Neural crest cell (in vitro differentiated cells): Measurements from ENCODE around the gene MON2. TPM values are rescaled to one million over a fixed set of nuclear protein-coding genes. Genes with fewer than 3 reads are reported as not detected.

Experiments
- DNase-seq: peaks from one replicate; pipeline ENCODE4 v3.0.0; 2021; ENCODE audit warnings: low read depth, mixed read lengths, low spot score
- H3K27ac Mint-ChIP-seq: one replicate; pipeline ENCODE4 v1.8.0; 2021; ENCODE audit warnings: mild to moderate bottlenecking, mixed read lengths; ENCODE audit not compliant: unreplicated experiment
- H3K27me3 Mint-ChIP-seq: 2 replicates; pipeline ENCODE4 v1.8.0; 2021; ENCODE audit warnings: low read depth, mild to moderate bottlenecking, mixed read lengths
- H3K36me3 Mint-ChIP-seq: 2 replicates; pipeline ENCODE4 v1.8.0; 2021; ENCODE audit warnings: low read depth, mild to moderate bottlenecking, mixed read lengths
- H3K4me1 Mint-ChIP-seq: 2 replicates; pipeline ENCODE4 v1.8.0; 2021; ENCODE audit warnings: mixed read lengths
- H3K4me3 Mint-ChIP-seq: one replicate; pipeline ENCODE4 v1.8.0; 2021; ENCODE audit warnings: mild to moderate bottlenecking, mixed read lengths
- H3K9me3 Mint-ChIP-seq: 2 replicates; pipeline ENCODE4 v1.8.0; 2021; ENCODE audit warnings: mixed read lengths
- CTCF ChIP-seq: fragments of 200-600 bp; sonication (generic); conservative IDR thresholded peaks from 2 replicates; pipeline ENCODE4 v1.5.0; 2021; ENCODE audit warnings: antibody characterized with exemption, mild to moderate bottlenecking
- long read RNA-seq: library from polyadenylated mRNA; unstranded; transcript quantifications from one replicate; pipeline ENCODE4 v2.0.0, GENCODE V29; 2020
- total RNA-seq: library from RNA; stranded (reverse); gene quantifications from 2 replicates; pipeline ENCODE4 v1.2.1, GENCODE V29; 2021

Gene MON2, protein sequence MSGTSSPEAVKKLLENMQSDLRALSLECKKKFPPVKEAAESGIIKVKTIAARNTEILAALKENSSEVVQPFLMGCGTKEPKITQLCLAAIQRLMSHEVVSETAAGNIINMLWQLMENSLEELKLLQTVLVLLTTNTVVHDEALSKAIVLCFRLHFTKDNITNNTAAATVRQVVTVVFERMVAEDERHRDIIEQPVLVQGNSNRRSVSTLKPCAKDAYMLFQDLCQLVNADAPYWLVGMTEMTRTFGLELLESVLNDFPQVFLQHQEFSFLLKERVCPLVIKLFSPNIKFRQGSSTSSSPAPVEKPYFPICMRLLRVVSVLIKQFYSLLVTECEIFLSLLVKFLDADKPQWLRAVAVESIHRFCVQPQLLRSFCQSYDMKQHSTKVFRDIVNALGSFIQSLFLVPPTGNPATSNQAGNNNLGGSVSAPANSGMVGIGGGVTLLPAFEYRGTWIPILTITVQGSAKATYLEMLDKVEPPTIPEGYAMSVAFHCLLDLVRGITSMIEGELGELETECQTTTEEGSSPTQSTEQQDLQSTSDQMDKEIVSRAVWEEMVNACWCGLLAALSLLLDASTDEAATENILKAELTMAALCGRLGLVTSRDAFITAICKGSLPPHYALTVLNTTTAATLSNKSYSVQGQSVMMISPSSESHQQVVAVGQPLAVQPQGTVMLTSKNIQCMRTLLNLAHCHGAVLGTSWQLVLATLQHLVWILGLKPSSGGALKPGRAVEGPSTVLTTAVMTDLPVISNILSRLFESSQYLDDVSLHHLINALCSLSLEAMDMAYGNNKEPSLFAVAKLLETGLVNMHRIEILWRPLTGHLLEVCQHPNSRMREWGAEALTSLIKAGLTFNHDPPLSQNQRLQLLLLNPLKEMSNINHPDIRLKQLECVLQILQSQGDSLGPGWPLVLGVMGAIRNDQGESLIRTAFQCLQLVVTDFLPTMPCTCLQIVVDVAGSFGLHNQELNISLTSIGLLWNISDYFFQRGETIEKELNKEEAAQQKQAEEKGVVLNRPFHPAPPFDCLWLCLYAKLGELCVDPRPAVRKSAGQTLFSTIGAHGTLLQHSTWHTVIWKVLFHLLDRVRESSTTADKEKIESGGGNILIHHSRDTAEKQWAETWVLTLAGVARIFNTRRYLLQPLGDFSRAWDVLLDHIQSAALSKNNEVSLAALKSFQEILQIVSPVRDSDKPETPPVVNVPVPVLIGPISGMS (N-terminal part only)
- total RNA-seq = 40.1 and 40.7 TPM in 2 replicates
- long read RNA-seq, partial matches to known transcripts = 9 of 12 reads
- long read RNA-seq, other reads (novel, unspliced or antisense) = 2 of 12 reads

DNA sequence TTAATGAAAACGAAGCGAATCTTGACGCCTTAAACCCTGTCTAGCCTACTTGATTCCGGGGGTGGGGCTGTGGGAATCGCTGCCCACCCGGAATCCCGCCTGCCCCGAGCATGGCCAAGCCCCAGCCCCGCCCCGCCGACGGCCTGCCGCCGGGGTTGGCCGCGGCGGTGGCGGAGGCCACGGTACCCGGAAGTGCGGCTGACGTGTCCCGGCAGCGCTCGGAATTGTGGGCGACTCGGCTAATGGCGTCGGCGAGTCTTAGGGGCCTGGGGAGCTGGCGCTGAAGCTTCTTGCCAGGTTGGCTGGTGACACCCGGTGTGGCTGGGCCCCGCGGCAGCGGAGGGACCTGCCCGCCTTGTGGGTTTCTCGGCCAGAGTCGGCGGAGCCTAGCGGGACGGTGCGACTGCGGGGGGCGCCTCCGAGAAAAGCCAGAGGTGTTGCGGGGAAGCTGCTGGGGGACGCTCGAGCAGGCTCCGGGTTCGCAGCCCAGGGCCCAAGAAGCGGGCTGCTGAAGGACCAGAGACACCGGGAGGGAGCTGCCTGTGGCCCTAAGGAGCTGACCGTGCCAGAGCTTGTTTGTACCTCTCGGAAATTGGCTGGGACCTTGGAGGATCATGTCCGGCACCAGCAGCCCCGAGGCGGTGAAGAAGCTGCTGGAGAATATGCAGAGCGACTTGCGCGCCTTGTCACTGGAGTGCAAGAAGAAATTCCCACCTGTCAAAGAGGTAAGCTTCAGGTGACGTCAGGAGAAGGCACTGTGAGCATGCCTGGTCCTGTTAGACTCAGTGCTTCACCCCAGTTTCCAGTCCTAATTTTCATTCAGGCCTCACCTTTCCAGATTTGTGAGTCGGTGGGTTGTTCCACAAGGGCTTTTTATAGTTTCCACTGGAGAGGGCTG, at the start of gene MON2:
TSS of gene MON2 (plus strand) at position 233 of the 898 bp plus-strand sequence. CDS start at position 615, 382 bp downstream.
- Mint-ChIP-seq H3K4me1 (peaks cover 18% of the 10 kb centered on the region), H3K27ac (peak within 1 kb of the TSS; percentile 97), H3K36me3 (peaks cover 2% of the 10 kb centered on the region), H3K9me3 (peaks cover 4% of the 10 kb centered on the region), H3K27me3 (no peaks in the 10 kb centered on the region), H3K4me3 (peak within 1 kb of the TSS; percentile 97)
- no peak for TF ChIP-seq CTCF
- DNase-seq = peak; percentile 77

GRCh38 chr12:62426089-62426488, 40.5 kb upstream of the MON2 start:
- TF ChIP-seq CTCF = no peak
- Mint-ChIP-seq H3K27me3 (peaks cover 19% of the 10 kb centered on the region), H3K9me3 (peaks cover 25% of the 10 kb centered on the region), H3K4me1 (no peaks in the 10 kb centered on the region), H3K27ac (no peak overlapping the region), H3K4me3 (no peak overlapping the region), H3K36me3 (peaks cover 11% of the 10 kb centered on the region)
- DNase-seq = no peak

DNA sequence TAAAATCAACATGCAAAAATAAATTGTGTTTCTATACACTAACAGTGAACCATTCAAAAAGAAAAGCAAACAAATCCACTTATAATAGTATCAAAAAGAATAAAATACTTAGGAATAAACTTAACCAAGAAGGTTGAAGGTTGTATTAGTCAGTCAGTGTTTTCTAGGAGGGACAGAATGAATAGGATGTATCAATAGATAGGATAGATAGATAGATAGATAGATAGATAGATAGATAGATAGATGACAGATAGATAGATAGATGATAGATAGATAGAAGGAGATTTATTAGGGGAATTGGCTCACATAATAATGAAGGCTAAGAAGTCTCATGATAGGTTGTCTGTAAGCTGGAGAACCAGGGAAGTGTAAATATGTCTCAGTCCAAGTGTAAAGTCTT, 37.2 kb upstream of the MON2 start:
- Mint-ChIP-seq H3K27ac (no peak overlapping the region), H3K36me3 (peaks cover 11% of the 10 kb centered on the region), H3K4me1 (no peaks in the 10 kb centered on the region), H3K4me3 (no peak overlapping the region), H3K27me3 (peaks cover 51% of the 10 kb centered on the region), H3K9me3 (peaks cover 10% of the 10 kb centered on the region)
- no peak for TF ChIP-seq CTCF
- no peak for DNase-seq

GRCh38 chr12:62434494-62435302, 31.9 kb upstream of the MON2 start:
- no peak for TF ChIP-seq CTCF
- no peak for DNase-seq
- peaks cover 13% of the 10 kb centered on the region for H3K4me1 Mint-ChIP-seq
- H3K36me3 Mint-ChIP-seq = no peaks in the 10 kb centered on the region
- no peak overlapping the region for H3K27ac Mint-ChIP-seq
- H3K27me3 Mint-ChIP-seq = peaks cover 83% of the 10 kb centered on the region
- no peaks in the 10 kb centered on the region for H3K9me3 Mint-ChIP-seq
- H3K4me3 Mint-ChIP-seq = peak overlapping the region; percentile 84
